HuH-7 (cell line): ENCODE results near the gene NUDCD2.

Source experiments
- DNase-seq: peaks from one replicate; pipeline ENCODE4 v3.0.0; 2011; ENCODE audit warnings: low spot score

NUDCD2 gene

GRCh38 chr5:163459819-163460561 is at the start of gene NUDCD2:
Gene NUDCD2, minus strand, starts transcription at chr5:163460102. Its CDS starts 52 bp downstream, at chr5:163460050.
- DNase-seq: peak; percentile 78

GRCh38 chr5:163509291-163509951 is 49.5 kb upstream of the NUDCD2 start:
- no peak for DNase-seq

GRCh38 chr5:163508753-163509152 is 48.9 kb upstream of the NUDCD2 start:
- DNase-seq: no peak

GRCh38 chr5:163506726-163507125 is 46.8 kb upstream of the NUDCD2 start:
- no peak for DNase-seq

GRCh38 chr5:163506095-163506457 is 46.2 kb upstream of the NUDCD2 start:
- no peak for DNase-seq

- DNase-seq: peak; percentile 78
Measured at GRCh38 chr5:163505368-163506094, 45.6 kb upstream of the NUDCD2 start, which contains the start of gene MAT2B. Gene MAT2B, plus strand, starts transcription at chr5:163505619. Its CDS starts 68 bp downstream, at chr5:163505687.

- DNase-seq: no peak
Measured at GRCh38 chr5:163505049-163505367, 45.1 kb upstream of the NUDCD2 start.

- DNase-seq: no peak
Measured at GRCh38 chr5:163504079-163504931, 44.4 kb upstream of the NUDCD2 start.

GRCh38 chr5:163503106-163504078 is 43.5 kb upstream of the NUDCD2 start:
- peak; percentile 46 for DNase-seq

- no peak for DNase-seq
Measured at GRCh38 chr5:163502521-163502920, 42.6 kb upstream of the NUDCD2 start.

- DNase-seq: no peak
Measured at GRCh38 chr5:163498886-163499285, 39.0 kb upstream of the NUDCD2 start.

GRCh38 chr5:163497315-163497714 is 37.4 kb upstream of the NUDCD2 start:
- DNase-seq: no peak

- no peak for DNase-seq
Measured at GRCh38 chr5:163496286-163496685, 36.4 kb upstream of the NUDCD2 start.

- no peak for DNase-seq
Measured at GRCh38 chr5:163489745-163490075, 29.8 kb upstream of the NUDCD2 start.

GRCh38 chr5:163489055-163489744 is 29.3 kb upstream of the NUDCD2 start:
- no peak for DNase-seq

GRCh38 chr5:163478982-163479271 is 19.0 kb upstream of the NUDCD2 start:
- DNase-seq: no peak

GRCh38 chr5:163478126-163478981 is 18.5 kb upstream of the NUDCD2 start:
- DNase-seq: no peak

GRCh38 chr5:163475411-163475810 is 15.5 kb upstream of the NUDCD2 start:
- DNase-seq: no peak

- no peak for DNase-seq
Measured at GRCh38 chr5:163473635-163474243, 13.8 kb upstream of the NUDCD2 start.
